Measurements from ENCODE around the gene KPNA1. TPM values are rescaled to one million over a fixed set of nuclear protein-coding genes. Genes with fewer than 3 reads are reported as not detected.
A peak's percentile ranks its signal among the peaks of the same experiment; 100 is the strongest.
"Not testable (repeated sequence)": the region's sequence is repeated elsewhere in the genome, so short reads cannot be mapped to it uniquely, and the experiment has no call there.

Gene KPNA1
- total RNA-seq, 4 donors from 2014 or later = 30.0 to 38.1 (median 34.5) TPM

DNA sequence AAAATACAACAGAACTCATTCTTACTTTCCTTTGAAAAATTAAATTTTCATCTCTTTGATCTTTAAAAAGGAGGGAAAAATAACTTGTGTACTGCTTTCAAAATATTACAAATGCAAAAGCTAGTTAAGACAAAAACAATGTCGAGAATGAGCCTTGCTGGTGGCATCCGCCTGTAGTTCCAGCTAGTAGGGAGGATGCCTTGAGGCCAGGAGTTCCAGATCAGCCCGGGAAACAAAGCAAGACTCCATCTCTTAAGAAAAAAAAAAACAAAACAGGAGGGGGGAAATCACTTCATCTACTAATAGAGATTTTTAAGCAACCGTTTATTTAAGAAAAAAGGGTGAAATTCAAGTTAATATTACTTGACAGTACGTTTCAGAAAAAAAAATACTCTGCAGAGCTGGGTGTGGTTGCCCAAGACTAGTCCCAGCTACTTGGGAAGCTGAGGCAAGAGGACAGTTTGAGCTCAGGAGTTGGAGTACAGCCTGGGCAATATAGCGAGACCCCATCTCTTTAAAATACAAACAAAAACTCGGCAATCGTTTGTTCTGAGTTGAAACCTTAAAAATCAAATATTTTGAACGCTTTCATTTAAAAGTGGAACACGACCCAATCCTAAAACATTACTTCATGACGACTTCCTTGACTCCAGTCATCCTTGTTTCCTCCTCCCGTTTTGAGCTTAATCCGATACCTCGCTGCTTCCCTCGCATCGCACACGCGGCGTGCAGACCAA is 1.2 kb downstream of the KPNA1 start:
- Histone ChIP-seq H3K36me3 (no peaks in the 10 kb centered on the region), H3K27ac (peak overlapping the region; percentile 95 to 100 (median 98)), H3K9me3 (no peaks in the 10 kb centered on the region), H3K27me3 (no peaks in the 10 kb centered on the region), H3K4me3 (peak overlapping the region; percentile 68 to 92 (median 81)), H3K4me1 (peaks cover 8 to 50% (median 25%) of the 10 kb centered on the region in 3 donors)
- no peak for DNase-seq
- TF ChIP-seq CTCF (IDR thresholded peaks at IDR 0.05) (no peak), POLR2A (IDR thresholded peaks at IDR 0.05) (no peak)
- intact Hi-C loops (cut with DNase I) = no loop called here
- 6 to 7% methylated on average over 19 of the region's 19 CpGs for WGBS, 2 donors

DNA sequence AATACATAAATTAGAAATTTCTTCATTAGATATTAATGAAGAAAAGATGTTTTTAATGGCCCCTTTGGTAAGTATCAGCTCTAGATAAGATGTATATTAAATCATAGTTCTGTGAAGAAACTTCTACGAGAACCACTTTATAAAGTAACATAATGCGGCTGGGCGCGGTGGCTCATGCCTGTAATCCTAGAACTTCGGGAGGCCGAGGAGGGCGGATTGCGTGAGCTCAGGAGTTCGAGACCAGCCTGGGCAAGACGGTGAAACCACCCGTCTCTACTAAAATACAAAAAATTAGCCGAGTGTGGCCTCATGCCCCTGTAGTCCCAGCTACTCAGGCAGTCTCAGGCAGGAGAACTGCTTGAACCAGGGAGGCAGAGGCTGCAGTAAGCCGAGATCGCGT is 2.5 kb downstream of the KPNA1 start:
- no peak for TF ChIP-seq CTCF (IDR thresholded peaks at IDR 0.05)
- TF ChIP-seq POLR2A (IDR thresholded peaks at IDR 0.05) = no peak
- intact Hi-C loops (cut with DNase I) = no loop called here
- H3K27ac ChIP-seq = no peak overlapping the region
- H3K9me3 ChIP-seq = no peaks in the 10 kb centered on the region
- peaks cover 8 to 57% (median 25%) of the 10 kb centered on the region in 3 donors for H3K4me1 ChIP-seq
- no peaks in the 10 kb centered on the region for H3K27me3 ChIP-seq
- no peak overlapping the region for H3K4me3 ChIP-seq
- DNase-seq = no peak
- 86 to 87% methylated on average over 15 of the region's 15 CpGs for WGBS, 2 donors
- H3K36me3 ChIP-seq = no peaks in the 10 kb centered on the region

DNA sequence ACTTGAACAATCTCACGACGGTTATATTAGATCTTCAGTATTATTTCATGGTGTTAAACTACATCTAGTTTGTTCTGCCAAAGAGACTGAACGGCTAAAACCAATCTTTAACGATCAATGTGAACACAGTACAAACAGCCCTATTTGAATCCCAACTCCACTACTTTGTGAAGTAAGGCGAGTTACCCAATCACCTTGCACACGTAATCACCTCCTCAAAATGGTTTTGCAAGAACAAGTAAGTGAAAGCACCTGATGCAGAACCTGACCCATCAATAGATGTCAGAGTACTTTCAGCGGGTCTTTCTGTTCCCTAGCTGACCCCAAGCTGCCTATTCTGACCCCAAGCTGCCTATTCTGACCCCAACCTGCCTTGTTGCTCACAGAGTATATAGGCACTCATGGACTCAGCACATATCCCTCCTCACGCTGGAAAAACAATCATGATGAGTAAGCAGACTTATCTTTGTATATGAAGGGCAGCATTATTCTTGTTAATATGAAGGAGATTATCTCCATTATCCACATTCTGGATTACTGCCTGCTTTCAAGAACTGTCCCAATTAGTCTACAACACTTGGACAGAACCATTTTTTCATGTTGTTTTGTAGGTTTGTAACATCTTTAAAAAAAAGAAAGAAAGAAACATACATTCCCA is 3.7 kb downstream of the KPNA1 start:
- Histone ChIP-seq H3K4me1 (peaks cover 8 to 57% (median 25%) of the 10 kb centered on the region in 3 donors), H3K4me3 (no peak overlapping the region), H3K9me3 (no peaks in the 10 kb centered on the region), H3K36me3 (no peaks in the 10 kb centered on the region), H3K27ac (peak overlapping the region in 2 of 4 donors; percentile 3 to 16), H3K27me3 (no peaks in the 10 kb centered on the region)
- TF ChIP-seq CTCF (IDR thresholded peaks at IDR 0.05) (no peak), POLR2A (IDR thresholded peaks at IDR 0.05) (no peak)
- WGBS, 2 donors = 73 to 85% methylated on average over 8 of the region's 8 CpGs
- intact Hi-C loops (cut with DNase I) = no loop called here
- no peak for DNase-seq

DNA sequence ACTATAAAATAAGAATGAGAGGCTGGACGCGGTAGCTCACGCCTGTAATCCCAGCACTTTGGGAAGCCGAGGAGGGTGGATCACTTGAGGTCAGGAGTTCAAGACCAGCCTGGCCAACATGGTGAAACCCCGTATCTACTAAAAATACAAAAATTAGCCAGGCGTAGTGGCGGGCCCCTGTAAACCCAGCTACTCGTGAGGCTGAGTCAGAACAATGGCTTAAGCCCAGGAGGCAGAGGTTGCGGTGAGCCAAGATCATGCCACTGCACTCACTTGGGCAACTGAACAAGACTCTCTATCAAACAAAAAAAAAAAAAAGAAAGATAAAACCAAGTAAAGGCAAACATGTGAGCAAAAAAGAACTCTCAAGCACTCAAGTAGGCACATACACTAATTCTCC is 5.8 kb downstream of the KPNA1 start:
- intact Hi-C loops (cut with DNase I); H3K9me3 ChIP-seq; H3K27me3 ChIP-seq; H3K36me3 ChIP-seq; H3K4me3 ChIP-seq; DNase-seq; H3K27ac ChIP-seq: not testable (repeated sequence)
- peaks cover 8 to 58% (median 25%) of the 10 kb centered on the region in 3 donors for H3K4me1 ChIP-seq
- WGBS, 2 donors = 45 to 66% methylated on average over 9 of the region's 9 CpGs

DNA sequence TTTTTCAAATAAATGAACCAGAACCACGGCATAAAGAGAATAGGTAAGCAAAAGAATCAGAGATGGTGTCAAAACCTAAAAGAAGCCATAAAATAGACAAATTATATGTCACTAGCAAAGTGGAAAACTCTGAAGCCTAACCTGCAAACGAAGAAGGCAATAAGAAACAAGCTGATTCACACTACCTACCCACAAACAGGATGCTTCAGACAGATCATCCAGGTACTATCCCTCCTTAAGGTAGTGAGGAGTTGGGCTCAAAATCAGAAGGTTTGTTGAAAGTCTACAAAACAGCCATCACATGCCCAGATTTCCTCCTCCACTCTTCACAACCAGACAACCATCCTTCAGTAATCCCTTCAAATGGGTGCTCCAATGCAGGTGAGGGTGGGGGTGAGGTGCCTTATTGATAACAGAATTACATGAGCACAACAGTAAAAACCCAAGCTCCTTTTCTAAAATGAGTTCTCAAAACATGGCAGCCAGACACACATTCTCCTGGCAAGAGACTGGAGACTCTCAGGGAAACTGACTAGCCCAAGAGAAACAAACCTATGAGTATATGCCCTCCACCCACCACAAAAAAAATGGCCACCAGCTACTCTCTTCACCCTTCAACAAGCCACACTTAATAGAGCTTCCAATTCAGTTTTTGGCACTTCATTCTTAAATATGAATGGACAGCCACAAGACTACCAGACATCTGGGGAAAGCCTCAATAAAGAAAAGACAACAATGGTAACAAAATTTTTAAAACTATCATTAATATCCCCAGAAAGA is 6.4 kb downstream of the KPNA1 start:
- no peak overlapping the region for H3K4me3 ChIP-seq
- H3K27me3 ChIP-seq = no peaks in the 10 kb centered on the region
- no peak overlapping the region for H3K27ac ChIP-seq
- no peaks in the 10 kb centered on the region for H3K9me3 ChIP-seq
- DNase-seq = no peak
- no peaks in the 10 kb centered on the region for H3K36me3 ChIP-seq
- H3K4me1 ChIP-seq = peaks cover 5 to 58% (median 21%) of the 10 kb centered on the region in 3 donors
- no peak for TF ChIP-seq POLR2A (IDR thresholded peaks at IDR 0.05)
- no peak for TF ChIP-seq CTCF (IDR thresholded peaks at IDR 0.05)
- 73 to 79% methylated on average over 2 of the region's 2 CpGs for WGBS, 2 donors
- intact Hi-C loops (cut with DNase I) = no loop called here

Data from esophagus squamous epithelium (tissue), 5 donors.